Transverse colon (tissue), 4 donors: ENCODE results near the gene CEP89.

Experiments
- CTCF ChIP-seq, 5 experiments: fragments of 200-600 bp in 3 of 5; fragments of 450-650 bp in 2 of 5; sonication (generic) in 3 of 5; IDR thresholded peaks; 1 replicate in 2 of 5; 2 replicates in 3 of 5; pipeline ENCODE4 v1.5.1; 2016 to 2017; ENCODE audit warnings: antibody characterized with exemption in 5 of 5, inconsistent platforms in 3 of 5, mild to moderate bottlenecking in 2 of 5, moderate library complexity in 1 of 5
- EP300 ChIP-seq: sonication (generic); formaldehyde crosslinking; IDR thresholded peaks from one replicate; pipeline ENCODE4 v1.6.1; 2017; ENCODE audit warnings: antibody characterized with exemption, low read depth
- POLR2A ChIP-seq: fragments of 450-650 bp; IDR thresholded peaks from one replicate; pipeline ENCODE4 v1.6.1; 2016; ENCODE audit warnings: antibody characterized with exemption, mild to moderate bottlenecking, moderate library complexity
- POLR2AphosphoS5 ChIP-seq, 3 donors: sonication (generic); formaldehyde crosslinking; IDR thresholded peaks; one replicate each; pipeline ENCODE4 v1.6.1; 2016; ENCODE audit warnings: antibody characterized with exemption in 3 of 3

- TF ChIP-seq POLR2AphosphoS5 (IDR thresholded peaks at IDR 0.05) (no peak), CTCF (IDR thresholded peaks at IDR 0.05) (no peak), POLR2A (no peak), EP300 (no peak)
Observed at GRCh38 chr19:32886241-32886640, 85.5 kb downstream of the CEP89 start.
